Endothelial cell of umbilical vein (primary cell): Measurements from ENCODE around the gene TEX12.

Experiments
- GATA2 ChIP-seq: IDR thresholded peaks from 2 replicates; pipeline ENCODE4 v1.7.0; 2011; ENCODE audit warnings: low read depth, mild to moderate bottlenecking, moderate library complexity, mixed read lengths, low read length; ENCODE audit not compliant: insufficient read length, insufficient read depth
- POLR2A ChIP-seq: IDR thresholded peaks from 2 replicates; pipeline ENCODE4 v1.6.1; 2012; ENCODE audit warnings: low read depth, mild to moderate bottlenecking, control low read depth, low read length
- POLR2AphosphoS5 ChIP-seq: IDR thresholded peaks from 2 replicates; pipeline ENCODE4 v1.6.1; 2012; ENCODE audit warnings: low read depth, mild to moderate bottlenecking, control low read depth, low read length, moderate library complexity; ENCODE audit not compliant: insufficient read depth
- TF ChIP-seq, protein P1 (sequence below), 2 donors: IDR thresholded peaks; 1 replicate in 1 of 2; 2 replicates in 1 of 2; pipeline ENCODE4 v1.5.1; 2011; ENCODE audit warnings: low read length in 2 of 2, mild to moderate bottlenecking in 2 of 2, moderate library complexity in 2 of 2, control low read depth in 1 of 2, inconsistent platforms in 1 of 2, low read depth in 1 of 2; ENCODE audit not compliant: insufficient read depth in 1 of 2; ENCODE audit errors: extremely low read depth in 1 of 2
- TF ChIP-seq, protein P2 (sequence below): IDR thresholded peaks from 2 replicates; pipeline ENCODE4 v1.6.1; 2011; ENCODE audit not compliant: insufficient read depth, insufficient read length

- TF ChIP-seq, protein P1, sequence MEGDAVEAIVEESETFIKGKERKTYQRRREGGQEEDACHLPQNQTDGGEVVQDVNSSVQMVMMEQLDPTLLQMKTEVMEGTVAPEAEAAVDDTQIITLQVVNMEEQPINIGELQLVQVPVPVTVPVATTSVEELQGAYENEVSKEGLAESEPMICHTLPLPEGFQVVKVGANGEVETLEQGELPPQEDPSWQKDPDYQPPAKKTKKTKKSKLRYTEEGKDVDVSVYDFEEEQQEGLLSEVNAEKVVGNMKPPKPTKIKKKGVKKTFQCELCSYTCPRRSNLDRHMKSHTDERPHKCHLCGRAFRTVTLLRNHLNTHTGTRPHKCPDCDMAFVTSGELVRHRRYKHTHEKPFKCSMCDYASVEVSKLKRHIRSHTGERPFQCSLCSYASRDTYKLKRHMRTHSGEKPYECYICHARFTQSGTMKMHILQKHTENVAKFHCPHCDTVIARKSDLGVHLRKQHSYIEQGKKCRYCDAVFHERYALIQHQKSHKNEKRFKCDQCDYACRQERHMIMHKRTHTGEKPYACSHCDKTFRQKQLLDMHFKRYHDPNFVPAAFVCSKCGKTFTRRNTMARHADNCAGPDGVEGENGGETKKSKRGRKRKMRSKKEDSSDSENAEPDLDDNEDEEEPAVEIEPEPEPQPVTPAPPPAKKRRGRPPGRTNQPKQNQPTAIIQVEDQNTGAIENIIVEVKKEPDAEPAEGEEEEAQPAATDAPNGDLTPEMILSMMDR (IDR thresholded peaks at IDR 0.05; ENCODE audit: extremely low read depth in 1 of 2, insufficient read depth in 1 of 2, low read depth in 1 of 2, low read length in 2 of 2) = no peak
- TF ChIP-seq POLR2A = no peak
- TF ChIP-seq, protein P2, sequence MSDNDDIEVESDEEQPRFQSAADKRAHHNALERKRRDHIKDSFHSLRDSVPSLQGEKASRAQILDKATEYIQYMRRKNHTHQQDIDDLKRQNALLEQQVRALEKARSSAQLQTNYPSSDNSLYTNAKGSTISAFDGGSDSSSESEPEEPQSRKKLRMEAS = no peak
- TF ChIP-seq GATA2 = no peak
- TF ChIP-seq POLR2AphosphoS5 = no peak
Observed at GRCh38 chr11:112121981-112122615, 45.1 kb upstream of the TEX12 start.
